ENCODE measurements around the gene RAD9A. TPM values are rescaled to one million over a fixed set of nuclear protein-coding genes. Genes with fewer than 3 reads are reported as not detected.
A peak's percentile ranks its signal among the peaks of the same experiment; 100 is the strongest.

RAD9A gene
- total and polyA plus RNA-seq, 2 experiments from 2014 or later, result 13.9 to 17.0 TPM

GRCh38 chr11:67437809-67438157, 46.0 kb downstream of the RAD9A start:
- H3K36me3 ChIP-seq (ENCODE audit: insufficient read depth), result 0 out of 2 replicates have a peak, but pooled peaks cover 3% of the 10 kb centered on the region
- no peak for DNase-seq (ENCODE audit: low spot score)
- Mint-ChIP-seq H3K9me3 (no peaks in the 10 kb centered on the region), H3K4me3 (no peak overlapping the region; the same call in 2 of the 3 replicates), H3K36me3 (ENCODE audit: low read depth) (peaks cover 30% of the 10 kb centered on the region), H3K27ac (0 out of 2 replicates have a peak overlapping the region, but pooled peaks have one; percentile 23), H3K27me3 (ENCODE audit: insufficient read depth, low read depth, poor library complexity) (peaks cover 11% of the 10 kb centered on the region), H3K4me1 (peaks cover 29% of the 10 kb centered on the region)
- no peaks in the 10 kb centered on the region for H3K79me2 ChIP-seq (replicated peaks; ENCODE audit: insufficient read depth)
- H3K4me2 ChIP-seq, result no peak overlapping the region
- no peak overlapping the region for H3K4me3 ChIP-seq
- no peak for TF ChIP-seq ZNF114 (CRISPR knock-in tag; IDR thresholded peaks at IDR 0.05)
- no peak for TF ChIP-seq POLR2AphosphoS5 (IDR thresholded peaks at IDR 0.05; ENCODE audit: low read depth)
- no peak for TF ChIP-seq ZNF331 (CRISPR knock-in tag; IDR thresholded peaks at IDR 0.05; ENCODE audit: low read depth)
- TF ChIP-seq CREB1 (CRISPR knock-in tag; IDR thresholded peaks at IDR 0.05; ENCODE audit: low read depth), result no peak
- TF ChIP-seq ETS1 (IDR thresholded peaks at IDR 0.05), result no peak
- TF ChIP-seq CTCF (conservative IDR thresholded peaks at IDR 0.05; ENCODE audit: low read depth in 2 of 2), result no peak
- no peak for TF ChIP-seq EZH2phosphoT487 (IDR thresholded peaks at IDR 0.05; ENCODE audit: unreplicated experiment)
- no peak for TF ChIP-seq REST (IDR thresholded peaks at IDR 0.05; ENCODE audit: unreplicated experiment)
- no peak for TF ChIP-seq EZH2 (IDR thresholded peaks at IDR 0.05; ENCODE audit: low read depth, unreplicated experiment)
- TF ChIP-seq ZNF462 (CRISPR knock-in tag; IDR thresholded peaks at IDR 0.05), result no peak
- TF ChIP-seq STAT1 (IDR thresholded peaks at IDR 0.05; ENCODE audit: unreplicated experiment), result no peak
- TF ChIP-seq JUNB (IDR thresholded peaks at IDR 0.05; ENCODE audit: unreplicated experiment), result no peak
- no peak for TF ChIP-seq NANOG (IDR thresholded peaks at IDR 0.05; ENCODE audit: borderline replicate concordance)
- peaks cover 14% of the 10 kb centered on the region for H3K4me1 ChIP-seq (ENCODE audit: insufficient read depth)
- H3K27me3 ChIP-seq (ENCODE audit: insufficient read depth), result no peaks in the 10 kb centered on the region
- no peaks in the 10 kb centered on the region for H3K9me2 ChIP-seq (ENCODE audit: insufficient read depth)
- H3F3A ChIP-seq (replicated peaks; ENCODE audit: low read depth), result 0 out of 2 replicates have a peak, but pooled peaks cover 16% of the 10 kb centered on the region
- H4K20me1 ChIP-seq (replicated peaks; ENCODE audit: insufficient read depth), result no peaks in the 10 kb centered on the region
- H3K27ac ChIP-seq (ENCODE audit: low read depth), result peak overlapping the region; percentile 80; the same call in 1 of the 2 replicates
- ATAC-seq, result no peak
- no peak overlapping the region for H2AFZ ChIP-seq

All from GM23338 (cell line).